Glomerular endothelial cell (primary cell): ENCODE measurements around the gene FAM209B. TPM values are rescaled to one million over a fixed set of nuclear protein-coding genes. Genes with fewer than 3 reads are reported as not detected.
"Not testable (repeated sequence)": the region's sequence is repeated elsewhere in the genome, so short reads cannot be mapped to it uniquely, and the experiment has no call there.

Experiments
- DNase-seq: peaks from one replicate; pipeline ENCODE4 v3.0.0-alpha.2; 2011; ENCODE audit warnings: low read depth, low spot score; ENCODE audit errors: extremely low read depth
- total RNA-seq: library from RNA; depleted of rRNA; stranded (reverse); fragments of >200 nt; gene quantifications from 2 replicates; pipeline ENCODE4 v1.2.3, GENCODE V29; 2015

FAM209B gene
- total RNA-seq, 1 donor from 2014 or later: not detected

- DNase-seq: no peak
Measured at GRCh38 chr20:56537997-56538396, 5.0 kb downstream of the FAM209B start.

DNA sequence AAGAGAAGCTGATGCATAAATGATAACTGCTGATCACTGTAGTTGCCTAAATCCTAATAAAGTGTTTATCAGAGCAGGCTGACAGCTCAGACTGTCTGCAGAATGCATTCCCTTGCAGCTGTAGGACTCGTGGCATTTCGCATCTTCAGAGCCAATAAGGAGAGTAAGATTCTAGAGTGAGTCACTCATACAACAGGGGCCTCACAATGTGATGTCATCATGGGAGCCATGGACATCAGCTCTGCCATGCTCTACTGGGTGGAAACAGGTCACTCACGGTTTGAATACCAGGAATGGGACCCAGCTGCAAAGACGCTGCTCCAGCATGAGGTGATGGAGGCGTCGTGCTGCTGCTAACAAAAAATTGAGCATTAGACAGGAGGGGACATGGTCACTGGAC lies 7.4 kb downstream of the FAM209B start:
- DNase-seq: no peak

DNA sequence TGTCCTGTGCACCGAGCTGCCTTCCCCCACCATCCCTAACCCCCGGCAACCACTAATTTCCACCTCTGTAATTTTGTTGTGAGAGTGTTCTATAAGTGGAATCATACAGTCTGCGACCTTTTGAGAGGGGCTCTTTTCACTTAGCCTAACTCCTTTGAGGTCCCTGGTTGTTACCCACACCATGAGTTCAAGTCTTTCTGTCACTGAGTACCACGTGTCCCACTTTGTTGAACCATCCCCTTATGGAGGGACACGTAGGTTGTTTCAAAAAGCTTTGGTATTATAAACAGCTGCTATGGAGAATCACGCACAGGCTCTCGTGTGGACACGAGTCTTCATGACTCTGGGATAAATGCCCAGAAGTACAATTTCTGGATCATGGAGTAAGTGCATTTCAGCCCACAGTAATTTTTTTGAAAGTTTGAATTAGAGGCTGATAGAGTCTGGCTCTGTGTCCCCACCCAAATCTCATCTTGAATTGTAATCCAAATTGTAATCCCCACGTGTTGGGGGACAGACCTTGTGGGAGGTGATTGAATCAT lies 9.5 kb downstream of the FAM209B start:
- no peak for DNase-seq

- no peak for DNase-seq
Measured at GRCh38 chr20:56551571-56551970, 18.5 kb downstream of the FAM209B start.

GRCh38 chr20:56552911-56553629 lies 20.0 kb downstream of the FAM209B start:
- no peak for DNase-seq

GRCh38 chr20:56554869-56555268 lies 21.8 kb downstream of the FAM209B start:
- peak; percentile 93 for DNase-seq

DNA sequence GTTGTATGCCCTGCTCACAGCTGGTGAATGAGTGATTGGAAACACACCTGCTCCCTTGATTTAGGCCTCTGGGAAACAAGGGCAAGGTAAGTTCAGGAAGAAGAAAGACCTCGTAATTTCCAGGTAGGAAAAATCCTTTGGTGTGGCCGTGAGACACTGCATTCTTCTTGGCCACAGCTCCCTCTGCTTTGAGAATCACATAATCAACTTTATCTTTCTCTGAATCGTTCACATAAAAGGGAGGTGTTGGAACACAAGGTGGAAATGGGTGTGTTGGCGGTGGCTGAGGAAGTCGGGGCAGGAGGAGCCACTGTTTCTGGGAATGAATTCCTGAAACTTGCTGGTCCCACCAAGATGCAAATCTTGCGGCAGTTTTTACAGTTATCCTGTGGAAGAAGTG lies 25.9 kb downstream of the FAM209B start:
- no peak for DNase-seq

DNA sequence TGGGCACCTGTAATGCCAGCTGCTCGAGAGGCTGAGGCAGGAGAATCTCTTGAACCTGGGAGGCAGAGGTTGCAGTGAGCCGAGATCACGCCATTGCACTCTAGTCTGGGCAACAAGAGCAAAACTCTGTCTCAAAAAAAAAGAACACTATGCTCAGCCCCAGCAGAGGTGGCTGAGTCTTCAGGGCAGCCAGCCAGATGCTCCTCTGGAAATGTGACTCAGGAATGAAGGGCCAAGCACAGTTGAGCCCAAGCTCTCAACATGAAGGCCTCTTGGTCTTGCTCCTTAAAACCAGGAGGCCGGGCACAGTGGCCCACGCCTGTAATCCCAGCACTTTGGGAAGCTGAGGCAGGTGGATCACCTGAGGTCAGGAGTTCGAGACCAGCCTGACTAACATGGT lies 31.5 kb downstream of the FAM209B start:
- not testable (repeated sequence) for DNase-seq

GRCh38 chr20:56565511-56565910 lies 32.5 kb downstream of the FAM209B start:
- DNase-seq: no peak

DNA sequence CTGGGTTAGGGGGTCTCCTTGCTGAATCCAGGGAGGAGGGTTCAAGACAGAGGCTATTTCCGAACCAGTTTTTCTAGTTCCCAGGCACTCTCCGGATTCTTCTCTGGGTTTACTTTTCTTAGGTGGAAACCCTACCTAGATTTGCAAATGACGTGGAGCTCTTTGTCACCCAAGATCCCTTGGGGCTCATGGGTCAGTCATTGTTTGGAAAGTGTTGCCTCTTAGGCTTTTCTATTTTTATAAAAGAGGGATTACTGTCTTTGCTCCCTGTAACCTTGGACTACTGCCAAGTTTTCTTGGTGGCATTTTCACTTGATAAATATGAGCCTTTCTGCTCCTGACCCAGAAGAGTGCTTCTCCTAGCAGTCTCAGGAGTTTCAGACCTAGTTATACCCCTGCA lies 33.6 kb downstream of the FAM209B start:
- no peak for DNase-seq

GRCh38 chr20:56570832-56571231 lies 37.8 kb downstream of the FAM209B start:
- no peak for DNase-seq

DNA sequence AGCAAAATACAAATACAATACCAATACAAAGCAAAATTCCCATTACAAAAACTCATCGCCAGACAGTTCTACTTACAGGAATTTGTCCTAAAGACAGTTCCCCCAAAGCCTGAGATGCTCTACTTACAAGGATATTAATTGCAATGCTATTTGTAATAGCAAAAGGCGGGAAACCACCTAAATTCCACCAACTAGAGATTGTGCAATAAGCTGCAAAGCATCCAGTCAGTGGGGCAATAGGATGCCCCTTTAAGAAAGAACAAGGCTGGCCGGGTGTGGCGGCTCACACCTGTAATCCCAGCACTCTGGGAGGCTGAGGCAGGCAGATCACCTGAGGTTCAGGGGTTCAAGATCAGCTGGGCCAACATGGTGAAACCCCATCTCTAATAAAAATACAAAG lies 39.1 kb downstream of the FAM209B start:
- no peak for DNase-seq

DNA sequence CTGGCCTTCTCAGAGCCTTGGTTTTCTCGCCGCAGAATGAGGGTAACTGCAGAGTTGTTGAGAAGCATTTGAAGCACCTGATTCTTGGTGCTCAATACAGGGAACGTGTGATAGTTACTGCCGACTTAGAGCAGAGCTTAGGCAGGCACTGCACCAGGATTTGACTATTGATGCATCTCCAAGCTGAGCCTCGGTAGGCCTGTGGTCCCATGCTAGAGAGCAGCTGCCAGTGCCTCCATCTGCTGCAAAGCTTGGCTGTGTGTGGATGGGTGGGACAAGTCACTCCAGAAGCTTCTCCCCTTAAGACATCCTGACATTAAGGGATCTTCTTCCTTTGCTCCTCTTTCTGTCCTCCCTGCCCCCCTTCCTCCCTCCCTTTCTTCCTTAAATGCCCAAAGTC lies 40.9 kb downstream of the FAM209B start:
- DNase-seq: no peak

DNA sequence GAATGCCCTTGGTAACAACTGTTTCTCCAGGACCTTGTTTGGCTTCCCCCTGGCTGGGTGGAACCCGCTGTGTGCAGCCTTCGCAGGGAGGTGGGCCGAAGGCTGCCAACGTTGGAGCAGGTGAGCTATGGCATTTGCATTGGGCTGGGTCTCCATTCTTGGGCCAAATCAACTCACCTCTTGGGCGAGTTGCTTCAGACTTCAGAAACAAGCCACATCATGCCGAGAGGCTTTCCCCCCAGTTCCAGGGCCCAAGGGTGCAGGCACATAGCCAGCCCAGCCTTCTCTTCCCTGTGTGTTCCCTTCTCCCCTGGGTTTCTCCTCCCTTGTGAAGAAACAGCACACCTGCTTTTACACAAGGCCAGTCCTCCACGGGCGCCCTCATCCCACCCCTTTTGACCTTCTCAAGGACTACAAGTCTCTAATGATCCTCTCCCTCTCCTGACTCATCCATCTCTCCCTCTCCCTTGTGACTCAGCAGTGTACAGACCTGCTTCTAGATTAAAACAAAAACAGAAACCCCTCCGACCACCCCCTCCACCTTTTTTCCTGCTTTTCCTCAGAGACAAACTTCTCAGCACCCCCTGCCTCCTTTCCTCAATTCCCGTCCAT lies 41.6 kb downstream of the FAM209B start:
- DNase-seq: no peak

DNA sequence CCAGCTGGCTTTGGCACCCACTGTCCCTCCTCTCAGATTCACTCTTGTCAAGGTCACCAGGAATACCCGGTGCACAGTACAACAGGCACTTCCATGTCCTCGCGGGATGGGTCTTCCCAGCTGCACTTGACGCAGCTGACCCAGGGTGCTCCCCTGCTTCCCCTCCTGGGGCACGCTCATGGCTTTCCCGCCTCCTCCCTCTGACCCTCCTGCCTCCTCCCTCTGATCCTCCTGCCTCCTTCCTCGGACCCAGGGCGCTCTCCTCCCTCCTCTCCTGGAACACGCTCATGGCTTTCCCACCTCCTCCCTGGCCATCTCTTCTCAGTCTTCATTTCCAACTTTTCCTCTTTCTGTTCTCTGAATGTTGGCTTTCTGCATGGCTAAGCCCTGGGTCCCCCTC lies 42.1 kb downstream of the FAM209B start:
- DNase-seq: no peak

- no peak for DNase-seq
Measured at GRCh38 chr20:56575961-56576360, 42.9 kb downstream of the FAM209B start.

- DNase-seq: no peak
Measured at GRCh38 chr20:56579301-56579710, 46.3 kb downstream of the FAM209B start.

- no peak for DNase-seq
Measured at GRCh38 chr20:56580226-56580625, 47.2 kb downstream of the FAM209B start.

DNA sequence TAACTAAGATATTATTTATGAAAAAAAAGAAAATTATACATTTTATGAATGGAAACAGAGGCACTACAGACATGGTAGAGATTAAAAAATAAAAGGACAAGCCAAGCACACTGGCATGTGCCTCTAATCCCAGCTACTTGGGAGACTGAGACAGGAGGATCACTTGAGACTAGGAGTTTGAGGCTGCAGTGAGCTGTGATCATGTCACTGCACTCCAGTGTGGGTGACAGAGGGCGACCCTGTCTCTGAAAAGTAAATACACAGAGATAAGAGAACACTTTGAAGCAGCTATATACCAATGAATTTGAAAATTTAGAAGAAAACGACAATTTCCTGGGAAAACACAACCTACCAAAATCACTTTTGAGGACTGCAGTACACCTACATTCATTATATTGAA lies 48.7 kb downstream of the FAM209B start:
- no peak for DNase-seq

DNA sequence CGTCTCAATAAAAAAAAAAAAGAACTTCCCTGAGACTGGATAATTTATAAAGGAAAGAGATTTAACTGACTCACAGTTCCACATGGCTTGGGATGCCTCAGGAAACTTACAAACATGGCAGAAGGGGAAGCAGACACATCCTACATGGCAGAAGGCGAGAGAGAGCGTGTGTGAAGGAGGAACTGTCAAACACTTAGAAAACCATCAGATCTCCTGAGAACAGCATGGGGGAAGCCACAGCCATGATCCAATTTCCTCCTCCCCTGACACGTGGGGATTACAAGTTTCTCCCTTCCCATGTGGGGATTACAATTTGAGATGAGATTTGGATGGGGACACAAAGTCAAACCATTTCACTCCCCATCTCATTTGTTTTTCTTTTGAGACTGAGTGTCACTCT lies 49.5 kb downstream of the FAM209B start:
- no peak for DNase-seq

GRCh38 chr20:56584916-56585315 lies 51.9 kb downstream of the FAM209B start:
- no peak for DNase-seq
